A673 (cell line): ENCODE data around the gene SPOCD1. TPM values are rescaled to one million over a fixed set of nuclear protein-coding genes. Genes with fewer than 3 reads are reported as not detected.

Experiments
- BruUV-seq: library from RNA; stranded (reverse); fragments of 400-500 nt; replicated peaks from 2 replicates; lab custom pipeline; 2021; lab: Mats Ljungman, UMichigan
- CTCF ChIA-PET: fragments of 300-600 bp; sonication (Branson Sonifier 250); formaldehyde crosslinking; loops from one replicate; lab custom pipeline; 2022; ENCODE audit warnings: antibody characterized with exemption; lab: Charles Lee
- POLR2A ChIA-PET: fragments of 300-600 bp; sonication (Branson Sonifier 250); formaldehyde crosslinking; loops from one replicate; lab custom pipeline; 2022; ENCODE audit warnings: antibody characterized with exemption; ENCODE audit not compliant: low non-redundant PET; lab: Charles Lee
- DNase-seq: peaks from one replicate; pipeline ENCODE4 v3.0.0-alpha.2; 2015; ENCODE audit warnings: low spot score
- H3K27ac ChIP-seq: fragments of 200-600 bp; sonication (generic); 2 replicates; pipeline ENCODE4 v1.5.1; 2016; ENCODE audit warnings: mixed run types, low read depth, mild to moderate bottlenecking, mixed read lengths, antibody characterized with exemption, low read length; ENCODE audit not compliant: poor library complexity, severe bottlenecking
- H3K27me3 ChIP-seq: fragments of 200-600 bp; sonication (generic); replicated peaks from 2 replicates; pipeline ENCODE4 v1.6.1; 2017; ENCODE audit warnings: mixed run types, low read depth, mild to moderate bottlenecking, mixed read lengths, antibody characterized with exemption, low read length; ENCODE audit not compliant: insufficient read depth, poor library complexity
- H3K36me3 ChIP-seq: fragments of 200-600 bp; sonication (generic); 2 replicates; pipeline ENCODE4 v1.6.1; 2016; ENCODE audit warnings: mixed run types, mild to moderate bottlenecking, mixed read lengths, antibody characterized with exemption, low read length; ENCODE audit not compliant: insufficient read depth, poor library complexity, severe bottlenecking
- H3K4me1 ChIP-seq: fragments of 200-600 bp; sonication (generic); 2 replicates; pipeline ENCODE4 v1.6.1; 2017; ENCODE audit warnings: mixed run types, mild to moderate bottlenecking, mixed read lengths, antibody characterized with exemption, low read length; ENCODE audit not compliant: insufficient read depth, poor library complexity, severe bottlenecking
- H3K4me3 ChIP-seq: fragments of 200-600 bp; sonication (generic); 2 replicates; pipeline ENCODE4 v1.5.1; 2016; ENCODE audit warnings: low read depth, mixed run types, mild to moderate bottlenecking, mixed read lengths, low read length; ENCODE audit not compliant: poor library complexity, severe bottlenecking
- H3K9me3 ChIP-seq: fragments of 200-600 bp; sonication (generic); 2 replicates; pipeline ENCODE4 v1.6.1; 2016; ENCODE audit warnings: mixed run types, low read depth, mild to moderate bottlenecking, mixed read lengths, antibody characterized with exemption, low read length; ENCODE audit not compliant: poor library complexity, severe bottlenecking
- CTCF ChIP-seq: fragments of 300-800, 200-600 bp; sonication (generic); conservative IDR thresholded peaks from 2 replicates; pipeline ENCODE4 v1.5.1; 2017; ENCODE audit warnings: low read depth, mild to moderate bottlenecking, antibody characterized with exemption, low read length, moderate library complexity, mixed read lengths
- EZH2 ChIP-seq: fragments of 200-600 bp; sonication (generic); IDR thresholded peaks from 2 replicates; pipeline ENCODE4 v1.6.1; 2017; ENCODE audit warnings: borderline replicate concordance, low read depth, mild to moderate bottlenecking, mixed read lengths, antibody characterized with exemption, low read length; ENCODE audit not compliant: poor library complexity, severe bottlenecking
- intact Hi-C: fragments of 100-400 bp; cut with micrococcal nuclease; formaldehyde crosslinking; loops from one replicate; pipeline ENCODE4 v1.10.0; 2022; ENCODE audit not compliant: unreplicated experiment
- total RNA-seq: library from RNA; stranded (reverse); gene quantifications from 2 replicates; pipeline ENCODE4 v1.2.3, GENCODE V29; 2021

SPOCD1 gene
- total RNA-seq, 1 experiment from 2014 or later, result 0.58 TPM

GRCh38 chr1:31769720-31770390, 46.0 kb downstream of the SPOCD1 start:
- Histone ChIP-seq H3K9me3 (no peaks in the 10 kb centered on the region), H3K27ac (no peak overlapping the region), H3K4me3 (no peak overlapping the region), H3K27me3 (peaks cover 26% of the 10 kb centered on the region), H3K4me1 (peaks cover 3% of the 10 kb centered on the region), H3K36me3 (no peaks in the 10 kb centered on the region)
- TF ChIP-seq EZH2 (no peak), CTCF (no peak)
- ChIA-PET CTCF (no interaction called here), POLR2A (no interaction called here)
- intact Hi-C loops, result no loop called here
- BruUV-seq, result no TSS peak
- DNase-seq, result no peak

GRCh38 chr1:31768939-31769704, 46.7 kb downstream of the SPOCD1 start:
- BruUV-seq, result no TSS peak
- TF ChIP-seq EZH2 (no peak), CTCF (no peak)

GRCh38 chr1:31768407-31768907, 47.4 kb downstream of the SPOCD1 start:
- Histone ChIP-seq H3K27me3 (peaks cover 20% of the 10 kb centered on the region), H3K4me3 (no peak overlapping the region), H3K36me3 (no peaks in the 10 kb centered on the region), H3K9me3 (no peaks in the 10 kb centered on the region), H3K4me1 (peaks cover 8% of the 10 kb centered on the region), H3K27ac (no peak overlapping the region)
- ChIA-PET POLR2A (no interaction called here), CTCF (interaction anchor here (0.6 kb wide), 1 partner anchor 21 kb away, joined by 6 read pairs; no protein-coding TSS in a partner anchor)
- TF ChIP-seq EZH2 (no peak), CTCF (no peak)
- intact Hi-C loops, result no loop called here
- no TSS peak for BruUV-seq
- DNase-seq, result no peak

More at GRCh38 chr1:31768939-31769704, 46.7 kb downstream of the SPOCD1 start:
- DNase-seq, result no peak
- Histone ChIP-seq H3K27me3 (peaks cover 26% of the 10 kb centered on the region), H3K4me3 (no peak overlapping the region), H3K27ac (no peak overlapping the region), H3K9me3 (no peaks in the 10 kb centered on the region), H3K4me1 (peaks cover 8% of the 10 kb centered on the region), H3K36me3 (no peaks in the 10 kb centered on the region)
- POLR2A ChIA-PET, result no interaction called here
- CTCF ChIA-PET, result interaction anchor here (0.6 kb wide), 1 partner anchor 20 kb away, joined by 6 read pairs; no protein-coding TSS in a partner anchor
- intact Hi-C loops, result no loop called here
